Neural progenitor cell (in vitro differentiated cells): ENCODE results near the gene KLHL10. TPM values are rescaled to one million over a fixed set of nuclear protein-coding genes. Genes with fewer than 3 reads are reported as not detected.

Source experiments
- DNase-seq: peaks from one replicate; pipeline ENCODE4 v3.0.0-alpha.2; 2016; ENCODE audit warnings: low spot score
- H2AFZ ChIP-seq: fragments of 200-600 bp; sonication (generic); replicated peaks from 2 replicates; pipeline ENCODE4 v1.6.1; 2016; ENCODE audit warnings: antibody characterized with exemption
- H3F3A ChIP-seq: fragments of 200-600 bp; sonication (generic); 2 replicates; pipeline ENCODE4 v1.6.1; 2016; ENCODE audit warnings: antibody characterized with exemption, low read depth
- H3K27ac ChIP-seq: fragments of 200-600 bp; sonication (generic); 2 replicates; pipeline ENCODE4 v1.5.1; 2016; ENCODE audit warnings: mild to moderate bottlenecking
- H3K27me3 ChIP-seq: fragments of 200-600 bp; sonication (generic); 2 replicates; pipeline ENCODE4 v1.6.1; 2016; ENCODE audit warnings: mild to moderate bottlenecking, moderate library complexity
- H3K36me3 ChIP-seq: fragments of 200-600 bp; sonication (generic); 2 replicates; pipeline ENCODE4 v1.5.1; 2016
- H3K4me1 ChIP-seq: fragments of 200-600 bp; sonication (generic); 2 replicates; pipeline ENCODE4 v1.6.1; 2016; ENCODE audit warnings: mixed run types
- H3K4me2 ChIP-seq: fragments of 200-600 bp; sonication (generic); 2 replicates; pipeline ENCODE4 v1.6.1; 2016
- H3K4me3 ChIP-seq: fragments of 200-600 bp; sonication (generic); 2 replicates; pipeline ENCODE4 v1.5.1; 2016
- H3K79me2 ChIP-seq: fragments of 200-600 bp; sonication (generic); 2 replicates; pipeline ENCODE4 v1.6.1; 2016; ENCODE audit warnings: low read depth
- H3K9ac ChIP-seq: fragments of 200-600 bp; sonication (generic); 2 replicates; pipeline ENCODE4 v1.6.1; 2016
- H3K9me3 ChIP-seq: fragments of 200-600 bp; sonication (generic); 2 replicates; pipeline ENCODE4 v1.5.1; 2016; ENCODE audit warnings: low read depth
- H4K20me1 ChIP-seq: fragments of 200-600 bp; sonication (generic); 2 replicates; pipeline ENCODE4 v1.6.1; 2016; ENCODE audit warnings: low read depth
- H3K27ac Mint-ChIP-seq: 3 replicates; pipeline ENCODE4 v1.8.0; 2021; ENCODE audit warnings: mixed read lengths
- H3K27me3 Mint-ChIP-seq: 2 replicates; pipeline ENCODE4 v1.8.0; 2022; ENCODE audit warnings: low read depth, mild to moderate bottlenecking, inconsistent platforms, moderate library complexity, mixed read lengths; ENCODE audit not compliant: insufficient read depth
- H3K36me3 Mint-ChIP-seq: 3 replicates; pipeline ENCODE4 v1.8.0; 2021; ENCODE audit warnings: mixed read lengths
- H3K4me1 Mint-ChIP-seq: 3 replicates; pipeline ENCODE4 v1.8.0; 2021; ENCODE audit warnings: mixed read lengths
- H3K4me3 Mint-ChIP-seq: 3 replicates; pipeline ENCODE4 v1.8.0; 2021; ENCODE audit warnings: mild to moderate bottlenecking, moderate library complexity, mixed read lengths
- H3K9me3 Mint-ChIP-seq: 3 replicates; pipeline ENCODE4 v1.8.0; 2020; ENCODE audit warnings: mixed read lengths
- CTCF ChIP-seq: fragments of 200-600 bp; sonication (generic); IDR thresholded peaks from 2 replicates; pipeline ENCODE4 v1.5.1; 2017; ENCODE audit warnings: antibody characterized with exemption, mild to moderate bottlenecking
- EZH2 ChIP-seq: fragments of 200-600 bp; sonication (generic); IDR thresholded peaks from 2 replicates; pipeline ENCODE4 v1.6.1; 2017; ENCODE audit warnings: antibody characterized with exemption, mild to moderate bottlenecking, moderate library complexity
- EZH2phosphoT487 ChIP-seq: fragments of 200-600 bp; sonication (generic); IDR thresholded peaks from 2 replicates; pipeline ENCODE4 v1.6.1; 2017; ENCODE audit warnings: antibody characterized with exemption
- total RNA-seq: library from RNA; depleted of rRNA; stranded (reverse); fragments of >200 nt; gene quantifications from 2 replicates; pipeline ENCODE4 v1.2.3, GENCODE V29; 2015; ENCODE audit warnings: low replicate concordance

KLHL10 gene
- total RNA-seq, 1 donor from 2014 or later, result 0.65 TPM

DNA sequence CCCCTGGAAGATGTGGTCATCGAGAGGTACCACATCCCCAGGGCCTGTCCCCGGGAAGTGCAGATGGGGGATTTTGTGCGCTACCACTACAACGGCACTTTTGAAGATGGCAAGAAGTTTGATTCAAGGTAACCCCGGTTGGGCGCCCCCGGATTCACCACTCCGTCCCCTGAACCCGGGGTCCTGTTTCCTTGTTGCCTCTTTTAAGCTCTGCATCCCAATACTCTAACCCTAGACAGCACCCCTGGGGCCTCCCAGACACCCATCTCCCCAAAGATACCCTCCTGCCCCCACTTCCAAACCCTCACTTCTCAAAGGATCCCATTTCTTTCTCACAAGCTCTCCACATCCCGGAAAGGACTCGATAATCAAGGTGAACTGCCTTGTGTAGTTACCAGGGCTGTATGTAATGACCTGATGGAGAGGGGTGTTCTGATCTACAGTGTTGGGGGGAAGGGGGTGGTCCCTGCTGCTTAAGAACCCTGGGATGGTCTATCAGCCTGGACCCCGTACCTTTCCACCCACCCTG lies 24.4 kb upstream of the KLHL10 start:
- peaks cover 68% of the 10 kb centered on the region for H3K79me2 ChIP-seq
- H3K27me3 ChIP-seq, result no peaks in the 10 kb centered on the region
- peaks cover 24% of the 10 kb centered on the region for H3K36me3 Mint-ChIP-seq
- no peak for DNase-seq
- peak overlapping the region; percentile 26 for H3K27ac ChIP-seq
- peaks cover 28% of the 10 kb centered on the region for H3K4me1 Mint-ChIP-seq
- peak overlapping the region; percentile 72 for H3K9ac ChIP-seq
- peaks cover 24% of the 10 kb centered on the region for H3K4me1 ChIP-seq
- peaks cover 9% of the 10 kb centered on the region for H3K27me3 Mint-ChIP-seq
- H4K20me1 ChIP-seq, result peaks cover 13% of the 10 kb centered on the region
- peak overlapping the region; percentile 97 for H3K27ac Mint-ChIP-seq
- H2AFZ ChIP-seq, result peak overlapping the region; percentile 45
- H3F3A ChIP-seq, result peaks cover 20% of the 10 kb centered on the region
- TF ChIP-seq EZH2 (no peak), CTCF (no peak), EZH2phosphoT487 (no peak)
- no peaks in the 10 kb centered on the region for H3K36me3 ChIP-seq
- peak overlapping the region; percentile 95 for H3K4me3 Mint-ChIP-seq
- peak overlapping the region; percentile 97 for H3K4me2 ChIP-seq
- no peaks in the 10 kb centered on the region for H3K9me3 Mint-ChIP-seq
- H3K4me3 ChIP-seq, result peak overlapping the region; percentile 85
- H3K9me3 ChIP-seq, result no peaks in the 10 kb centered on the region

GRCh38 chr17:41813699-41814124 lies 23.9 kb upstream of the KLHL10 start:
- Histone ChIP-seq H3K27ac (no peak overlapping the region), H3K36me3 (no peaks in the 10 kb centered on the region), H4K20me1 (peaks cover 13% of the 10 kb centered on the region), H2AFZ (no peak overlapping the region), H3F3A (peaks cover 20% of the 10 kb centered on the region), H3K79me2 (peaks cover 68% of the 10 kb centered on the region), H3K9me3 (no peaks in the 10 kb centered on the region), H3K27me3 (no peaks in the 10 kb centered on the region), H3K4me1 (peaks cover 24% of the 10 kb centered on the region), H3K9ac (peak overlapping the region; percentile 72), H3K4me3 (peak overlapping the region; percentile 85), H3K4me2 (peak overlapping the region; percentile 97)
- Mint-ChIP-seq H3K27ac (peak overlapping the region; percentile 97), H3K36me3 (peaks cover 24% of the 10 kb centered on the region), H3K9me3 (no peaks in the 10 kb centered on the region), H3K4me3 (peak overlapping the region; percentile 95), H3K4me1 (peaks cover 28% of the 10 kb centered on the region), H3K27me3 (peaks cover 9% of the 10 kb centered on the region)
- no peak for DNase-seq
- TF ChIP-seq EZH2 (no peak), CTCF (no peak), EZH2phosphoT487 (no peak)

DNA sequence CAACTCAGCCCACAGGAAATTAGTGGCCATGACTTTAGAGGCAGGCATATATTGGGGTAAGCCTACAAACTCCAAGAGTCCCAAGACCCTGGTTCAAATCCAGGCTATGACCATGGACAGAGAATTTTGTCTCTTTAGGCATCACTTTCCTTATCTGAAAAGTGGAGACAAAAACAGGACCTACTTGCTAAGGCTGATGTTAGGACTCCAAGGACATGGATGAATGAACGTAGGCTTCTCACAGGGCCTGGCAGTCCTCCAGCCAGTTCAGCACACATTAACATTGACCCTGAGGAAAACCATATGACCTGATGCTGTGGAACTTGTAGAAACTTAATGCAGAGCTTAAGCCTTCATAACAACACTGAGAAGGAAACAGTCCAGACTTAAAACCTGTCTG lies 23.4 kb upstream of the KLHL10 start:
- H3K36me3 ChIP-seq, result no peaks in the 10 kb centered on the region
- H3F3A ChIP-seq, result peaks cover 20% of the 10 kb centered on the region
- Mint-ChIP-seq H3K36me3 (peaks cover 22% of the 10 kb centered on the region), H3K9me3 (no peaks in the 10 kb centered on the region), H3K4me3 (peak overlapping the region; percentile 95), H3K27me3 (peaks cover 9% of the 10 kb centered on the region), H3K27ac (peak overlapping the region; percentile 87), H3K4me1 (peaks cover 28% of the 10 kb centered on the region)
- H3K79me2 ChIP-seq, result peaks cover 66% of the 10 kb centered on the region
- no peak overlapping the region for H3K27ac ChIP-seq
- H3K4me2 ChIP-seq, result peak overlapping the region; percentile 97
- peak overlapping the region; percentile 85 for H3K4me3 ChIP-seq
- no peaks in the 10 kb centered on the region for H3K27me3 ChIP-seq
- peaks cover 27% of the 10 kb centered on the region for H3K4me1 ChIP-seq
- no peak overlapping the region for H2AFZ ChIP-seq
- no peak for DNase-seq
- TF ChIP-seq EZH2, result no peak
- TF ChIP-seq EZH2phosphoT487, result no peak
- no peak for TF ChIP-seq CTCF
- no peaks in the 10 kb centered on the region for H3K9me3 ChIP-seq
- no peak overlapping the region for H3K9ac ChIP-seq
- peaks cover 13% of the 10 kb centered on the region for H4K20me1 ChIP-seq
